T-helper 2 cell (primary cell): ENCODE results near the gene DBH.
A peak's percentile ranks its signal among the peaks of the same experiment; 100 is the strongest.

Experiments used
- DNase-seq, 5 experiments: peaks; one replicate each; pipeline versions ENCODE4 v3.0.0 to v3.0.0-alpha.2; 2012 to 2022

Gene DBH

GRCh38 chr9:133702798-133703590 is 66.8 kb downstream of the DBH start:
- peak in 3 of 5 experiments; percentile 9 to 30 (median 11) for DNase-seq

GRCh38 chr9:133703591-133704399 is 67.6 kb downstream of the DBH start:
- DNase-seq, result peak in 1 of 5 experiments; percentile 8

GRCh38 chr9:133704711-133705181 is 68.6 kb downstream of the DBH start:
- no peak for DNase-seq

- no peak for DNase-seq
These were observed 69.4 kb downstream of the DBH start for GRCh38 chr9:133705576-133705975.

GRCh38 chr9:133706307-133707050 is 70.3 kb downstream of the DBH start:
- no peak for DNase-seq

- no peak for DNase-seq
These were observed 71.1 kb downstream of the DBH start for GRCh38 chr9:133707065-133707762.

- DNase-seq, result peak in 1 of 5 experiments; percentile 7
These were observed 71.6 kb downstream of the DBH start for GRCh38 chr9:133707763-133708245.

GRCh38 chr9:133708246-133709014 is 72.3 kb downstream of the DBH start:
- no peak for DNase-seq
